NCI-H1048 (cell line): Measurements from ENCODE around the gene ATF3.
A peak's percentile ranks its signal among the peaks of the same experiment; 100 is the strongest.
"Not testable (repeated sequence)": the region's sequence is repeated elsewhere in the genome, so short reads cannot be mapped to it uniquely, and the experiment has no call there.

Experiments
- DNase-seq: peaks from one replicate; lab custom pipeline; 2025; lab: John Stamatoyannopoulos, UW

The ATF3 gene

GRCh38 chr1:212628046-212628445 is 19.5 kb downstream of the ATF3 start:
- DNase-seq, result no peak

GRCh38 chr1:212628813-212629415 is 20.4 kb downstream of the ATF3 start:
- no peak for DNase-seq

GRCh38 chr1:212629450-212630157 is 21.0 kb downstream of the ATF3 start:
- no peak for DNase-seq

- DNase-seq, result no peak
These were observed 21.8 kb downstream of the ATF3 start for GRCh38 chr1:212630158-212630900.

GRCh38 chr1:212633161-212633560 is 24.6 kb downstream of the ATF3 start:
- no peak for DNase-seq

- DNase-seq, result no peak
These were observed 25.7 kb downstream of the ATF3 start for GRCh38 chr1:212634252-212634651.

GRCh38 chr1:212635141-212635631 is 26.6 kb downstream of the ATF3 start:
- no peak for DNase-seq

DNA sequence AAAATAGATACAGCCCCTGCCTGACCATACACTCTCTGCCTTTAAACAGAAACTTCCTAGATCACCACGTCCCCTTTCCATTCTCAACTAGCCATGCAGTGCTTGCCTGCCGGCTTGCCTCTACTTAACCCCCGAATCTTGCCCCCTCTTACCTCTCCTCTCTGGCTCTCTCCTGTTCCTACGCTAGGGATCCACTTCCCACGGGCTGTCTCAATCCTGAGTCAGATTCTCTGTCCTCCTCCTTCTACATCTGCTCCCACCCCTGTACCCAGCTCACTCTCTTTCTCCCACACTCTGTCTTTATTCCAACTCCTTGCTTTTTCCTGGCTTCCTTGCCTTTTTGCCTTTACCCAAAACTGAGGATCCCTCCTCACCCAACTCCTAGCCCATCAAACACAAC is 29.3 kb downstream of the ATF3 start:
- DNase-seq, result no peak

GRCh38 chr1:212638492-212639151 is 30.1 kb downstream of the ATF3 start:
- DNase-seq, result peak; percentile 96

- DNase-seq, result not testable (repeated sequence)
These were observed 31.0 kb downstream of the ATF3 start for GRCh38 chr1:212639524-212639923.

DNA sequence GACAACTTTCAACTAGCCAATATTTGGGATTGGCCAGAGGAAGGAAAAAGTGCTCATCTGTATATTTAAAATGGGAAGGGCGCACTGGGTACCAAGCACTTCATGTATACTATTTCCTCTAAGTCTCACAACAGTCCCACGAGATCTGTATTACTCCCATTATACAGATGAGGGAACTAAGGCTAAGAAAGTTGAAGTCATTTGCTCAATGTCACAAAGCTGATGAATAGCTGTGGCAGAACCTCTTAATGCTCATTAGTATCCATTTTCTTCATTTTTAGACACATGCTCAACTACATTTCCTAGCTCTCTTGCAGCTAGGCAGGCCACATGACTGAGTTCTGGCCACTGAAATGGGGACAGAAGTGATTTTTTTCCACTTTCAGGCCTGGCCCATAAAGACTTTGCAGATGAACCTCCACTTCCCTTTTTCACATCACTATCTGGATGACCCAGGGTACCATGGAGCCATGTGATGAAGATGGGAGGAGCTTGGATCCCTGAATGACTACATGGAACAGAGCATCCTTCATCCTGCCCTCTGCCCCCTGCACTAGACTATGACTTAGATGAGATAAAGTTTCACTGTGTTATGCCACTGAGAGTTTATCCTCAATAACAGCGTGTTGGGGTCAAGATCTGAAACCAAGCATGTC is 31.8 kb downstream of the ATF3 start:
- DNase-seq, result no peak

DNA sequence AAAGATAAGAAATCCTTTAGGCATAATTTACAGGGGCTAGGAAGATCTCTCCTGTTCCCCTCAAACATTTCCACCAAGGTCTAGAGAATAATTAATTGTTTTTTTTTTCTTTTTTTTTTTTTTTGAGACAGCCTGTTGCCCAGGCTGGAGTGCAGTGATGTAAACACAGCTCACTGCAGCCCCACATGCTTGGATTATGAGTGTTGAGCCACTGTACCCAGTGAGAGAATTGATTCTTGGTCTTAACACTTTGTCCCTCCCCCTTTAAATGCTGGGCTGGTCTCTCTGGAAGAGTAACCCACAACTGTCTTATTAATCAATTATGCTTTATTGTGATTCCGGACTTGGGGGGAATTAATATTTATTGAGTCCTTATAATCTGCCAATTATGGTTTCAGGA is 33.4 kb downstream of the ATF3 start:
- no peak for DNase-seq

DNA sequence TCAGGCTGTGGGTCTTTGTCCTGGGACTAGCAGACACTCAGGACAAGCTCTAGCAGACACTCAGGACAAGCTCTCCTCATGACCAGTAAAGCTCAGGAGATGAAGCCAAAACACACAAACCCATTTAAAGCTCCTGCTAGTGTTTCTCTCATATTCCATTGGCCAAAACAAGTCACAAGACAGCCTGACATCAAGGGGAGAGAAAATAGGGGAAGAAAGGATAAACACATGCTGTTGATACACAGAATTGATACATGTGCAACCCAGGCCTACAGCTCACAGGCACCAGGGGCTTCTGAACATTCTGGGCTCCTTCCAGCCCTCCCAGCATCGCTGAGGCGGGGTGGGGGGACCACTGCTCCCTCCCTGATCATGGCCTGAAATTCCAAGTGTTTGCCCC is 35.3 kb downstream of the ATF3 start:
- no peak for DNase-seq

- no peak for DNase-seq
These were observed 36.4 kb downstream of the ATF3 start for GRCh38 chr1:212644866-212645545.

DNA sequence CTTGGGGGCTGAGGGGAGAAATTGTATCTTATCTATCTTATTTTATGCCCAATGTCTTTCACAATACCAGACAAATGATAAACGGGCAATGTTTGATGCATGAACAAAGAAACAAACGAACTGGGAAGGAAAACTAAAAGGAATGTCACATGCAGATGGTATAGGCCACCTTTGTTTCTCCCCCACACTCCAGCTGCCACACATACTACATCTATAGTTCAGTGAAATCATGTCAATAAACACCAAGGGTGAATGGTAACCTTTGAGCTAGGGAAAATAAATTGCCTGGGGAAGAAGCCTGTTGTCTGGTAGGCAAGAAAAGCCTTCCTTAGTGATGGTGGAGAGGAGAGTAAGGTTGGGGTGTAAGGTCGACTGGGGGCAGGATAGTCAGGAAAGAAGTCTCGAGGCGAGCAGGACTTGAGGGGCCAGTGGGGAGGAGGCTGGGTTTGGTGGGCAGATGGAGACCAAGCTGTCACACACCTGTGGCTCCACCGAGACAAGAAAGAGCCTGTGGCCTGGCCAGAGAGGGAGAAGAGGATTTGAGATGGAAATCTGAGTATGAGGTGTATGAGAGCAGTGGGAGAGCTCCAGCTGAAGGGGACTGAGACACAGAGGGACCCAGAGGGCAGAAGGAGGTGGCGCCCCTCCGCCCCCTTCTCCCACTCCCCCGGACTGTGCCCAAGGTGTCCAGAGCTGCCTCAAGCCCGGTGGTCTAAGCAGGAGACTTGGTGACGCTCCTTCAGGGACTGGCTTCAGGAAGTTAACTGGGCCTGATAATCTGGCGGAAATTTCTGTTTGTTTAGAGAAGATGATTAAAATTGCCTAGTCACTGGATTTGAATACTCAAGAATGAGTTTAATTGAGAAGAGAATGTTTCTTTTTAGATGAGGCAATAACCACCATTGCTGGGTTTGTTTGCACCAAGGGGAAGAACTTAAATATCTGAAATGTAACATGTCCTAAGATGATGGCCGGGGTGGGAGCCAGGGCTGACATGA is 37.3 kb downstream of the ATF3 start:
- no peak for DNase-seq

- no peak for DNase-seq
These were observed 38.0 kb downstream of the ATF3 start for GRCh38 chr1:212646588-212646987.

DNA sequence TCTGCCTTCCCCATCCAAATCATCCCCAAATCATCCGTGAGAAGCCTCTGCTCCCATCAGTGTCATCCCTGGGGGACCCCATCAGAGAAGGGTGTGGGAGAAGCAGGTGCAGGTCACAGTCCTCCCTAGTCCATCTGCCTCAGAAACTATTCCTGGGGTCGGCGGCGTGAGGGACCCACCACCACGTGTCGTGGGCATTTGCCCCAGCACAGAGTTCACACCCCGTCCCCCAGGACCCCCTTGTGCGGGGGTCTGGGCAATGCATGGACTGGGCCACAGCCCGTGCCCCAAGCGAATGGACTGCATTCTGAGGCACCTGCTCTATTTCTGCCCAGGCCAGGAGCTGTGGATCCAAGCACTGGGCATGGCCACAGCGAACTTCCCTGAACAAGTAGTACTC is 38.4 kb downstream of the ATF3 start:
- DNase-seq, result no peak

- DNase-seq, result no peak
These were observed 39.9 kb downstream of the ATF3 start for GRCh38 chr1:212648431-212648830.

DNA sequence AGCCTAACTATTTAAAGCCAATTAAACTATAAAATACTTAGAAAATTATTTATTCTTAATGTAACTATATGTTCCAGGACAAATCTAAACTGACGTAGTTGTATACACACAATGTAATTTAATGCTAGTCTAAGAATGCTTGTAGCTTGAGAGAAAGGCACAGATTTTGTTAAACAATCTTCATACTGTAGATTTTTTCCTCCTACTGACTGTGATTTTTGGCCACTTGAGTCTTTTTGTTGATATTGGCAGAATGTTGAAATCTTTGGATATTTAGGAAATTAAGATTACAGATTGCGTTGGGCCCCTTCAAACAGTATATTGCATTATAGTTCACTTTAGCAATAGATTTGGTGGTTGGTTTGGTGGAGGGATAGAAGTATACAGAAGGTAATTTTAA is 40.5 kb downstream of the ATF3 start:
- no peak for DNase-seq

DNA sequence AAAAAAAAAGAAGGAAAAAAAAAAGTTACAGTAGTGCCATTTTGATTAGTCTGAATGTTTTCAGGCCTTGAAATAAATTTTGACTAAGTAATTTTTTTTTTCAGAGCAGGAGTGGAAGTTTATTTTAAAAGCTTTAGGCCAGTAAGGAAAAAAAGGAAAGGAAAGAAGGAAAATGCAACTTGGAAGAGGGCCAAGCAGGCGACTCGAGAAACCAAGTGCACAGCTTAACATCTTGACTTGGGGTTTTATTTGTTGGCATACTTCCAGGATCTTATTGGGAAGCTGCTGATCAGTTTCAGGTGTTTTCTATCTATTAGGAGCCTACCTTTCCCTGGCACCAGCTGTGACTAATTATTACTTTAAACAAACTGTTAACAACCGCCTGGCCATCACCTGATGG is 41.7 kb downstream of the ATF3 start:
- no peak for DNase-seq
